PC-9 (cell line): ENCODE results near the gene MED13L.

Source experiments
- CTCF ChIP-seq: fragments of 200-600 bp; sonication (generic); conservative IDR thresholded peaks from 2 replicates; pipeline ENCODE4 v1.6.1; 2017; ENCODE audit warnings: mixed run types, antibody characterized with exemption, mild to moderate bottlenecking, moderate library complexity
- EZH2 ChIP-seq: fragments of 200-600 bp; sonication (generic); IDR thresholded peaks from 2 replicates; pipeline ENCODE4 v1.8.0; 2017; ENCODE audit warnings: antibody characterized with exemption, low read depth

- TF ChIP-seq CTCF (no peak), EZH2 (no peak)
Observed at GRCh38 chr12:116171549-116171948, 105.9 kb downstream of the MED13L start.
